ENCODE data around the gene ACADL. TPM values are rescaled to one million over a fixed set of nuclear protein-coding genes. Genes with fewer than 3 reads are reported as not detected.
"Not testable (repeated sequence)": the region's sequence is repeated elsewhere in the genome, so short reads cannot be mapped to it uniquely, and the experiment has no call there.

The ACADL gene
- total RNA-seq, 1 donor from 2014 or later: 0.26 TPM

GRCh38 chr2:210180477-210180876, 44.8 kb downstream of the ACADL start:
- FAIRE-seq (no peak), DNase-seq (ENCODE audit: low read depth) (no peak)
- H3K36me3 ChIP-seq (ENCODE audit: control insufficient read depth, insufficient read depth, low read length): no peaks in the 10 kb centered on the region
- H3K27me3 ChIP-seq (ENCODE audit: control insufficient read depth, insufficient read depth, low read length): no peaks in the 10 kb centered on the region
- no peak overlapping the region for H3K4me3 ChIP-seq (ENCODE audit: low read depth, low read length)
- no peak for TF ChIP-seq CTCF (IDR thresholded peaks at IDR 0.05; ENCODE audit: insufficient read depth, low read length, severe bottlenecking)

GRCh38 chr2:210179351-210179990, 45.8 kb downstream of the ACADL start:
- Histone ChIP-seq H3K27me3 (ENCODE audit: control insufficient read depth, insufficient read depth, low read length) (no peaks in the 10 kb centered on the region), H3K36me3 (ENCODE audit: control insufficient read depth, insufficient read depth, low read length) (no peaks in the 10 kb centered on the region), H3K4me3 (ENCODE audit: low read depth, low read length) (no peak overlapping the region)
- FAIRE-seq: no peak
- DNase-seq (ENCODE audit: low read depth): no peak
- TF ChIP-seq CTCF (IDR thresholded peaks at IDR 0.05; ENCODE audit: insufficient read depth, low read length, severe bottlenecking): no peak

- DNase-seq (ENCODE audit: low read depth) (no peak), FAIRE-seq (no peak)
- Histone ChIP-seq H3K27me3 (ENCODE audit: control insufficient read depth, insufficient read depth, low read length) (no peaks in the 10 kb centered on the region), H3K36me3 (ENCODE audit: control insufficient read depth, insufficient read depth, low read length) (no peaks in the 10 kb centered on the region), H3K4me3 (ENCODE audit: low read depth, low read length) (no peak overlapping the region)
- TF ChIP-seq CTCF (IDR thresholded peaks at IDR 0.05; ENCODE audit: insufficient read depth, low read length, severe bottlenecking): no peak
These were observed 47.5 kb downstream of the ACADL start for GRCh38 chr2:210177769-210178168.

GRCh38 chr2:210177115-210177514, 48.1 kb downstream of the ACADL start:
- H3K4me3 ChIP-seq (ENCODE audit: low read depth, low read length); H3K36me3 ChIP-seq (ENCODE audit: control insufficient read depth, insufficient read depth, low read length); DNase-seq (ENCODE audit: low read depth); H3K27me3 ChIP-seq (ENCODE audit: control insufficient read depth, insufficient read depth, low read length); FAIRE-seq: not testable (repeated sequence)

- Histone ChIP-seq H3K36me3 (ENCODE audit: control insufficient read depth, insufficient read depth, low read length) (no peaks in the 10 kb centered on the region), H3K27me3 (ENCODE audit: control insufficient read depth, insufficient read depth, low read length) (no peaks in the 10 kb centered on the region), H3K4me3 (ENCODE audit: low read depth, low read length) (no peak overlapping the region)
- TF ChIP-seq CTCF (IDR thresholded peaks at IDR 0.05; ENCODE audit: insufficient read depth, low read length, severe bottlenecking): no peak
- FAIRE-seq (no peak), DNase-seq (ENCODE audit: low read depth) (no peak)
These were observed 51.2 kb downstream of the ACADL start for GRCh38 chr2:210174086-210174485.

GRCh38 chr2:210172219-210172575, 53.0 kb downstream of the ACADL start:
- FAIRE-seq (no peak), DNase-seq (ENCODE audit: low read depth) (no peak)
- H3K4me3 ChIP-seq (ENCODE audit: low read depth, low read length): peak overlapping the region; percentile 36
- no peak for TF ChIP-seq CTCF (IDR thresholded peaks at IDR 0.05; ENCODE audit: insufficient read depth, low read length, severe bottlenecking)
- no peaks in the 10 kb centered on the region for H3K36me3 ChIP-seq (ENCODE audit: control insufficient read depth, insufficient read depth, low read length)
- no peaks in the 10 kb centered on the region for H3K27me3 ChIP-seq (ENCODE audit: control insufficient read depth, insufficient read depth, low read length)

All from bronchial epithelial cell (primary cell).